Measurements from ENCODE around the gene CCDC186.

DNA sequence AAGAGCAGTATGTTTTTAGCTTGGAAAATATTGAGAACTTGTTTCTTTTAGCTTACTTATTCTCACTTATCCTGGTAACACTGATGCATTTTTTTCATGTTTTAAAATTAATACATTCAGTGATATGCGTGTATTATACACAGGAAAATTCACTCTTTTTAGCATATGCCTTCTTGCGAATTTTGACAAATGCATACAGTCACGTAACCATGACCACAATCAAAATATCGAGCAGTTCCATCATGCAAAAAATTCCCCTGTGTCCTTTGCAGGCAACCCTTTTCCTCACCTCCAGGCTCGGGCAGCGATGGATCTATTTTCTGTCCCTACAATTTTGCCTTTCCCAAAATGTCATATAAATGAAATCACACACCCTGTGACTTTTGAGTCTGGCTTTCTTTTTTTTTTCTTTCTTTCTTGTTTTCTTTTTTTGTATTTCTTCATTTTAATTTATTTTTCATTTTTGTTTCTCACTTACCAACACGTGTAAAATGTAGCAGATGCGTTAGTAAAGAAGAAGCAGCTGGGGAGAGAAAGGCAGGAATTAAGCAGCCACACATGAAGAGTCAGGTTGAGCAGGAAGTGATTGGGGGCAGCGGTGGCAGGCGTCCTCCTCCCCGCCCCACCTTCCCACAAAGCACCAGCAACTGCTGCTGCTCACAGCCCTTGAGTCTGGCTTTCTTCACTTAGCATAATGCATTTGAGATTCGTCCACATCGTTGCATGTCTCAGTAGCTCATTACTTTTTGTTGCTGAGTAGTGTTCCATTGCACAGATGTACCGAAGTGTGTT, 100.4 kb downstream of the CCDC186 start:
- no peak for TF ChIP-seq CTCF (conservative IDR thresholded peaks at IDR 0.05; ENCODE audit: low read depth, low read length)
- no peak for TF ChIP-seq RCOR1 (IDR thresholded peaks at IDR 0.05; ENCODE audit: insufficient replicate concordance, low read length)
- TF ChIP-seq SMC3 (IDR thresholded peaks at IDR 0.05; ENCODE audit: low read depth, low read length): no peak
- TF ChIP-seq RFX5 (IDR thresholded peaks at IDR 0.05; ENCODE audit: low read depth, low read length): no peak
- no peak for TF ChIP-seq POLR2A (IDR thresholded peaks at IDR 0.05; ENCODE audit: low read depth, low read length)
- no peak for TF ChIP-seq NFE2L2 (IDR thresholded peaks at IDR 0.05; ENCODE audit: low read depth, low read length)
- TF ChIP-seq MAZ (IDR thresholded peaks at IDR 0.05; ENCODE audit: borderline replicate concordance, low read depth, low read length): no peak
- TF ChIP-seq USF2 (IDR thresholded peaks at IDR 0.05; ENCODE audit: low read depth, low read length): no peak
- TF ChIP-seq MXI1 (IDR thresholded peaks at IDR 0.05; ENCODE audit: borderline replicate concordance, low read depth, low read length): no peak
- TF ChIP-seq, protein P1, sequence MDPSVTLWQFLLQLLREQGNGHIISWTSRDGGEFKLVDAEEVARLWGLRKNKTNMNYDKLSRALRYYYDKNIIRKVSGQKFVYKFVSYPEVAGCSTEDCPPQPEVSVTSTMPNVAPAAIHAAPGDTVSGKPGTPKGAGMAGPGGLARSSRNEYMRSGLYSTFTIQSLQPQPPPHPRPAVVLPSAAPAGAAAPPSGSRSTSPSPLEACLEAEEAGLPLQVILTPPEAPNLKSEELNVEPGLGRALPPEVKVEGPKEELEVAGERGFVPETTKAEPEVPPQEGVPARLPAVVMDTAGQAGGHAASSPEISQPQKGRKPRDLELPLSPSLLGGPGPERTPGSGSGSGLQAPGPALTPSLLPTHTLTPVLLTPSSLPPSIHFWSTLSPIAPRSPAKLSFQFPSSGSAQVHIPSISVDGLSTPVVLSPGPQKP (IDR thresholded peaks at IDR 0.05; ENCODE audit: borderline replicate concordance, low read depth, low read length): no peak
- no peak for TF ChIP-seq RAD21 (IDR thresholded peaks at IDR 0.05; ENCODE audit: low read length)
- TF ChIP-seq CHD1 (IDR thresholded peaks at IDR 0.05; ENCODE audit: low read depth, low read length): no peak
- no peak for TF ChIP-seq MAFK (IDR thresholded peaks at IDR 0.05; ENCODE audit: low read depth, low read length)
- no peak for TF ChIP-seq CEBPB (IDR thresholded peaks at IDR 0.05; ENCODE audit: low read depth, low read length)
